ENCODE results near the gene C2CD3. TPM values are rescaled to one million over a fixed set of nuclear protein-coding genes. Genes with fewer than 3 reads are reported as not detected.
A peak's percentile ranks its signal among the peaks of the same experiment; 100 is the strongest.

C2CD3 gene
- total and polyA plus RNA-seq, 10 of the 15 experiments (the other 5 are each of a cell fraction or from before 2014, with no cell fraction given) = 2.3 to 24.0 (median 16.3) TPM

GRCh38 chr11:74011360-74012073 lies 159.3 kb downstream of the C2CD3 start:
- Histone ChIP-seq H3K4me3 (no peak overlapping the region), H2AFZ (ENCODE audit: control insufficient read depth, low read depth, low read length) (no peak overlapping the region; the same call in 1 of the 2 replicates), H3K36me3 (ENCODE audit: control insufficient read depth in 2 of 2, insufficient read depth in 2 of 2, low read length in 1 of 2) (peaks cover 0 to 1% of the 10 kb centered on the region in 2 experiments), H3K27ac (ENCODE audit: control insufficient read depth, insufficient read depth) (peak overlapping the region; percentile 56), H4K20me1 (ENCODE audit: control insufficient read depth, insufficient read depth) (no peaks in the 10 kb centered on the region), H3K27me3 (replicated peaks in 1 of 2; ENCODE audit: control insufficient read depth in 2 of 2, insufficient read depth in 2 of 2, low read length in 1 of 2) (no peaks in the 10 kb centered on the region), H3K9me3 (replicated peaks; ENCODE audit: control insufficient read depth, insufficient read depth, low read length) (no peaks in the 10 kb centered on the region), H3K79me2 (ENCODE audit: control insufficient read depth, insufficient read depth, low read length) (no peaks in the 10 kb centered on the region), H3K4me1 (ENCODE audit: control insufficient read depth, insufficient read depth, low read length) (peaks cover 20% of the 10 kb centered on the region), H3K9ac (ENCODE audit: control insufficient read depth, insufficient read depth, low read length) (no peak overlapping the region), H3K4me2 (ENCODE audit: control insufficient read depth, insufficient read depth) (no peak overlapping the region; the same call in none of the 2 replicates)
- CTCF ChIA-PET = interaction anchor here (0.5 to 1.5 kb wide), 3 partner anchors 9 to 291 kb away, joined by 4 to 11 read pairs (median 4); no protein-coding TSS in a partner anchor
- in situ Hi-C loops (cut with MboI) = no loop called here
- SMC1A ChIA-PET (ENCODE audit: uncharacterized antibody, unreplicated experiment) = interaction anchor here (0.7 to 4.8 kb wide), 7 partner anchors 10 to 216 kb away, joined by 3 to 21 read pairs (median 5); partner anchors contain the start of gene UCP2
- RAD21 ChIA-PET (ENCODE audit: unreplicated experiment) = interaction anchor here (1.0 to 1.8 kb wide), 3 partner anchors 9 to 32 kb away, joined by 3 to 5 read pairs (median 3); no protein-coding TSS in a partner anchor
- no TSS peak for BruUV-seq (replicated peaks)
- DNase-seq (ENCODE audit: low read depth, low spot score) (peak; percentile 79), ATAC-seq (peak; percentile 93), FAIRE-seq (no peak)
- WGBS (ENCODE audit: insufficient coverage, insufficient replicate concordance, low lambda C conversion rate, missing lambda C conversion rate) = 22% methylated on average over 8 of the region's 8 CpGs
- POLR2A ChIA-PET = interaction anchor here (0.7 to 1.1 kb wide), 2 partner anchors 31 to 132 kb away, joined by 3 read pairs; no protein-coding TSS in a partner anchor
- intact Hi-C loops (cut with micrococcal nuclease; ENCODE audit: unreplicated experiment) = loop anchor here (2.0 kb wide), 1 partner anchor 15 kb away; no protein-coding TSS in a partner anchor
- TF ChIP-seq SUZ12 (IDR thresholded peaks at IDR 0.05; ENCODE audit: unreplicated experiment) (no peak), ASH2L (IDR thresholded peaks at IDR 0.05; ENCODE audit: borderline replicate concordance, low read depth) (no peak), ZNF622 (IDR thresholded peaks at IDR 0.05) (no peak), SMARCA5 (IDR thresholded peaks at IDR 0.05) (no peak), ZNF217 (IDR thresholded peaks at IDR 0.05) (no peak), FOXM1 (IDR thresholded peaks at IDR 0.05; ENCODE audit: low read depth, low read length) (peak; percentile 88), RCOR1 (conservative IDR thresholded peaks at IDR 0.05; ENCODE audit: low read depth, low read length) (no peak), BCLAF1 (IDR thresholded peaks at IDR 0.05) (no peak), KAT2A (conservative IDR thresholded peaks at IDR 0.05; ENCODE audit: control insufficient read depth, low read depth, low read length) (no peak), MYB (IDR thresholded peaks at IDR 0.05; ENCODE audit: borderline replicate concordance, low read depth, low read length) (no peak), NRF1 (conservative IDR thresholded peaks at IDR 0.05; ENCODE audit: low read depth, low read length) (no peak), SKIL (IDR thresholded peaks at IDR 0.05; ENCODE audit: low read depth, poor library complexity, severe bottlenecking) (peak; percentile 70), PKNOX1 (IDR thresholded peaks at IDR 0.05) (0 out of 2 replicates have a peak, but pooled peaks have one; percentile 26), E2F4 (IDR thresholded peaks at IDR 0.05; ENCODE audit: low read depth, low read length) (no peak), RB1 (IDR thresholded peaks at IDR 0.05; ENCODE audit: borderline replicate concordance) (no peak), MYC (IDR thresholded peaks at IDR 0.05; ENCODE audit: insufficient read depth, insufficient read length, insufficient replicate concordance, low read length, severe bottlenecking) (no peak)
